8988T (cell line): ENCODE measurements around the gene PPP2R5E.
"Not testable (repeated sequence)": the region's sequence is repeated elsewhere in the genome, so short reads cannot be mapped to it uniquely, and the experiment has no call there.

Experiments used
- DNase-seq: peaks from one replicate; pipeline ENCODE4 v3.0.0; 2011

PPP2R5E gene

GRCh38 chr14:63426838-63427352 lies 116.3 kb downstream of the PPP2R5E start:
- DNase-seq, result no peak

DNA sequence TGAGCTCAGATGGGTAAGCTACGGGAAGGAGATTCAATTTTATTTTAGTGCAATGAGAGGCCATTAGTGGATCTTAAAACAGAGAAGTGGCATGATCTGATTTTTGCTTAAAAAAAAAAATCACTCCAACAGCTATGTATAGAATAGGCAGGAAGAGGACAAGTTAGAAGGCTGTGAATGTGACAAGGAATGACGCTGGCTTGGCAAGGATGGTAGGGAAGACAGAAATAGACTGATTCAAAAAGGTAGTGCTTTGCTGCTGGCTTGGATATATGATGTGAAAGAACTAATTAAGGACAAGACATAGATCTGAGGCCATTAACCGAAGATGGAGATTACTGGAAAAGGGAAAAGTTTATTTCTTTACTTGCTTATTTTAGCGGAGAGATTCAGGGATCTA lies 119.3 kb downstream of the PPP2R5E start:
- DNase-seq, result no peak

DNA sequence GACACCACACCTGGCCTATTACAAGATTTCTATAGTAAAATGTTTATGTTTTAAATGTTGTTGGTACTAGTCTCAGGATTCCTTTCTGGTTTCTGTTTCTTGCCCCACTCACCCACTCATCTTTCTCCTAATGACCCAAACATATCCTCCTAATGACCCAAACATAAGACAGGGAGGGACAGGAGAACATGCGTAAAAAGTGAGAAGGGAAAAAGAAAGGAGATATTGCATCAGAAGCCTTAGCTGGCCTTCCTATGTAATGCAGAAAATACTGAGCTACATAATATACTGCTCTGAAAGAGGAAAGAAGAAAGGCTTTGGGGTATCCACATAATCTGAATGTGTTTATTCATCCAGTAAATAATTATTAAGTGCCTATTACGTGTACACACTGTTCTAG lies 119.8 kb downstream of the PPP2R5E start:
- no peak for DNase-seq

DNA sequence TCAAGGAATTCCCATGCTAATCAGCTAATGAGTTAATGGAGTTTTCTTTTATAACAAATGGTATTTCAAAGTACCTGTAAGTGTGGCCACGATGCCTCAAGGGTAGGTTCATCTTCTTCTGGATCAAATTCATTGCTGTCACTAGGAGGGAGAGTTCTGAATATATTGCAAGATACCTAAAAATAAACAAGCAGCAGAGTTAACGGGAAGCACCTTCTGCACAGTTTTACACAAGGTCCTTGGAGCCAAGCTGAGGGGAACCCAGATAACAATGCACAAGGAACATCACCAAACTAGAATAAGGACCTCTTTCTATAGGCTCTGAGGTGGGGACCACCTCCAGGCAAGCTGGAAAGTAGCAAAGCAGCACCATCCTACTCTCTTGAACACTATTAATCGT lies 121.3 kb downstream of the PPP2R5E start:
- no peak for DNase-seq

DNA sequence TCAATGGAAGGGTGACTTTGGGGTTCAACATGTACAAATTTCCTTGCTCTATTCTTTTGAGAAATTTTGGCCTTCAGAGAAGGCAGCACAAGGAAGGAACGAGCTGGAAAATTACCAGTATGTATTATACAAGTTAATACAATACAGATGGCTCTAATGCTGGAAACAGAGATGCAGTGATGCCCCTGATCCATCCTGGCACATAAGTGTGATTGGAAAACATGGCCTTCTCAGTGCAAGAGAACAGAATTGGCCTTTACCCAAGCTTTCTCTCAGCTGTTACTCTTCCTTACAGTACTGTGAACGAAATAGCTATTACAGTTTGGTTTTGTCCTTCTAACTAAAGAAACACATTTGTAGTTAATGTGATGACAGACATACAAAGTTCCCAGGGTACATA lies 122.0 kb downstream of the PPP2R5E start:
- no peak for DNase-seq

GRCh38 chr14:63418020-63418419 lies 125.2 kb downstream of the PPP2R5E start:
- no peak for DNase-seq

DNA sequence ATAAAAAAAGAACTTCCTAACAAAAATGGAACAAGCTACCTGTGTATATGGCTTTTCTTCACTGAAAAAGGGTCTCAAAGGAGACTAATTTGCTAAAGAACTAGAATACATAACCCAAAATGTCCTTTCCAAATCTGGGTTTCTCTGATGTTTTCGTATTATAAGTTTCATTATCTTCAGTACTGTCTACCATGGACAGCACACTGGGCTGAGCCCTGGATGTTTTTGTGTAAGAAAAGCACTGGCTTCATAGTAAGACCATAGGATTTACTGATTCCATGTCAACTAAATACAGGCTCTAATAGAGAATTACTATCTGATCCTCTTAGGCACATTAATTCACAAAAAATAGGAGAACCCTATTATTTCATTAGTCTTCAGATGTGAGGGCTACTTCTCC lies 130.2 kb downstream of the PPP2R5E start:
- no peak for DNase-seq

DNA sequence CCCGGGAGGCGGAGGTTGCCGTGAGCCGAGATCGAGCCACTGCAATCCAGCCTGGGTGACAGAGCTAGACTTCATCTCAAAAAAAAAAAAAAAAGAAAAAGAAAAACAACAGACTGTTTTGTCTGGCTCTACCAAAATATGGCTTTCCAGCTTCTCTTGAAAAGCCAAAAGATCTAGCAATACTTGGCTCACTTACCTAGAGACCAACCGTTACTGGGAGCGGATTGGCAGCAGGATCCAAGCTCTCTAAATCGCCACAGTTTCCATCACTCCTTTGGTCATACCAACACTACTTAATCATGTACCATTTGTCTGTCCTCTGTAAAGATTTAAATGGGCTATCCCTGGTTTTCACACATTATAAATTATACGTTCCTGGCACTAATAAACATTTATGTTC lies 136.8 kb downstream of the PPP2R5E start:
- DNase-seq, result no peak

- DNase-seq, result no peak
These were observed 137.5 kb downstream of the PPP2R5E start for GRCh38 chr14:63405715-63406114.

DNA sequence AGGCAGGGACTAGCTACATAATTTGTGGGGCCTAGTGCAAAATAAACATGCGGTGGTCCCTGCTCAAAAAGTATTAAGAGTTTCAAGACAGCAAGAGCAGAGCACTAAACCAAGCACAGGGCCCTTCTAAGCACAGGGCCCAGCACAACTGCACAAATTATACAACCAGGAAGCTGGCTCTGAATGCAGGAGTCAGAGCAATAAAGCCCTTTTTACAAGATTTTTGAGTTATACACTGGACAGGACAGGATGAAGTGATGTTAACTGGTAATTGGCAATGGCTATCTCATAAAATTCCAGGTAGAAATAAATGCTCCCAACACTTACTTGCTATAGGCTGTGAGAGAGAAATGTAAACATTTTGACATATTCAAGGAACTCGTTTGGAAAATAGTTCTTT lies 138.3 kb downstream of the PPP2R5E start:
- no peak for DNase-seq

GRCh38 chr14:63401646-63402045 lies 141.5 kb downstream of the PPP2R5E start:
- DNase-seq, result no peak

DNA sequence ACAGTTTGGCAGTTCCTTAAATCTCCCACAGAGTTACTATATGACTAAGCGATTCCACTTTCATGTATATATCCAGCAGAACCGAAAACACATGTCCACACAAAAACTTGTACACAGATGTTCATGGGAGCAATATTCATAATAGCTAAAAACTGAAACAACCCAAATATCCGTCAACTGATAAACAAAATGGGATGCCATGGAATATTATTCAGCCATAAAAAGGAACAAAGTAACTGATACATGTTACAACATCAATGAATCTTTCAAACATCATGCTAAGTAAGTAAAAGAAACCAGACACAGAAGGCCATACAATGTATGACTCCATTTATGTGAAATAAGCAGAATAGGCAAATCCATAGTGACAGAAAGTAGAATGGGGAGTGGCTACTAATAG lies 144.2 kb downstream of the PPP2R5E start:
- no peak for DNase-seq

- DNase-seq, result no peak
These were observed 148.3 kb downstream of the PPP2R5E start for GRCh38 chr14:63394841-63395240.

GRCh38 chr14:63394432-63394831 lies 148.7 kb downstream of the PPP2R5E start:
- no peak for DNase-seq

DNA sequence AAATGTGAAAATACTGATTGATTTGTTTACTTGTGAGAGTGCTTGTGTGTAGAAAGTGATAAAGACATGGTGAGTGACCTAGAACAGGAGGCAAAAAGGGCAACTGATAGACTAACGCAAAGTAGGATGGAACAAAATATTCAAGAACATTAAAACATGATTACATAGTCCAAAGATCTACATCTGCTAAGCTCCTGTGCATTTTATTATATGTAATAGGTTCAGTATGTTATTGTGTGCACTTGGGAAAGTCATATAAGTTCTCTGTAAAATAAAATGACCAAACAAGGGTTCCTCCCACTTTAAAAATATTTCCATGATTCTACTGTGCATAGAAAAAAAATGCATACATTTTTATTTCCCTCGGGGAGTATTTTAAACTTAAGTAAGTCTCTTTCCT lies 150.2 kb downstream of the PPP2R5E start:
- no peak for DNase-seq

- no peak for DNase-seq
These were observed 150.9 kb downstream of the PPP2R5E start for GRCh38 chr14:63392236-63392635.

GRCh38 chr14:63388766-63389431 lies 154.3 kb downstream of the PPP2R5E start:
- no peak for DNase-seq

DNA sequence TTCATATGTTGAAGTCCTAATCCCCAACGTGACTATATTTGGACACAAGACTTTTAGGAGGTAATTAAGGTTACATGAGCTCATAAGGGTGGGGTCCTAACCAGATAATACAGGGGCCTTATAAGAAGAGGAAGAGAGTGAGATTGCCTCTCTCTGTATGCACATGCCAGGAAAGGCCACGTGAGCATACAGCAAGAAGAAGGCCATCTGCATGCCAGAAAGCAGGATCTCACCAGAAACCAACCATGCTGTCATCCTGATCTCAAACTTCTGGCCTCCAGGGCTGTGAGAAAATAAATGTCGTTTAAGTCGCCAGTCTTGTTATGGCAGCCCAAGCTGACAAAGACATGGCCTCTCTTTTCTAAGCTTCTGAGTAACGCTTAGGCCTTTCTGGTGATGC lies 155.5 kb downstream of the PPP2R5E start:
- no peak for DNase-seq

DNA sequence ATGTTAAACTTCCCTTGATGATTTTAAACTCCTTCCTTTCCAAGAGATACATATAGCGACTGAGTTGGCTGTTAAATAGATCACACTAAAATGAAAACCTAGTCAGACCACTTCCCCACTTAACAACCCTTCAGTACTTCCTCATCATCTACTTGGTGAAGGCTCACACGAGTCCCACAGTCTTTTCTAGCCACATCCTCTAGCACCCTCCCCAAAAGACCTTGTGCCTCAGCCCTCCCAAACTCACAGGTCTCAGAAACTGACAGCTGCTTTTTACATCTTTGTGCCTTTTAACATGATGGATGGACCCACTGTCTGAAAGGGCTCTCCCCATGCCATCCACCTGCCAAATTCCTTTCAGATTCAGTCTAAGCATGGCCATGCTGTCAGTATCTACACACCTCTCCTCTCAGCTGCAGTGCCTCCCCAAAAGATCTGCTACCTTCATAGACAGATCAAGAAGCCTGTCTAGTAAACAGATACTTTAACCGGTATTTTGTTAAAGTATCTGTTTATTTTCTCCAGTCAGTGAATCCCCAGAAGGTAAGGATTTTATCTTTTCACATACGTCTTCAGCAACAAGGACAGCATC lies 159.3 kb downstream of the PPP2R5E start:
- no peak for DNase-seq

- no peak for DNase-seq
These were observed 164.7 kb downstream of the PPP2R5E start for GRCh38 chr14:63378444-63378843.

DNA sequence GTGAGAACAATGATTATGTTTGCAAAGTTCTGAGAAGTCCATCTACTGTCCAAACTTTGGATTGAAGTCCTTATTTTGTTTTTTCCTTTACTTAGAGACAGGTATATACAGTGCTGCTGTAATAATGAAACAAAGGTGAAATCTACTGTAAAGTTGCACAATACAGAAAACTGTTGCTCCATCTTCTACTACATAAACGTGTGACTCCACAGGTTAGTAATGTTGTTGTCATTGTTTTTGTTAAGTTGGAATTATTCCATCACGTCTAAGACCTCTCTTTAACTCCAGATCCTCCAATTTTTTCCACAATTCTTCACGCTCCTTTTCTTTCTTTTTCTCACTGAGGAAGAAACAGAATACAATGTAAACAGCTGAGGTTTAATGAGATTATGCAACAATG lies 167.4 kb downstream of the PPP2R5E start:
- no peak for DNase-seq

DNA sequence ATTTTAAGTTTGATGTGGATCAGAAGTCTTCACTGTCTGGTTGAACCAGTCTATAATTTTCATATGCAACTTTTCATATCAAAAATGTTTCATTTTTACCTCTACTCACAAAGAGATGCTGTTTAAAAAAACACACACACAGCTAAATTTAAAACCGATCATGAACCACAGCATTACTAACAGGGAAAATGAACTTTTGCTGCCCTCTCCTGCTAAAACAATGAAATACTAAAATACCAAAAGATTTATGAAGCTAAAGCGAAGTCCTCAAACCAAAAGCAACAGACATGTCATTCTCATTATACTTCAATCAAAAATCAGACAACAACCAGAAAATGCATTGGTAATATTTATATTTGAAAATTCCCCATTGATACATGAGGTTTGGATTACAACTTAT lies 171.6 kb downstream of the PPP2R5E start:
- DNase-seq, result not testable (repeated sequence)

DNA sequence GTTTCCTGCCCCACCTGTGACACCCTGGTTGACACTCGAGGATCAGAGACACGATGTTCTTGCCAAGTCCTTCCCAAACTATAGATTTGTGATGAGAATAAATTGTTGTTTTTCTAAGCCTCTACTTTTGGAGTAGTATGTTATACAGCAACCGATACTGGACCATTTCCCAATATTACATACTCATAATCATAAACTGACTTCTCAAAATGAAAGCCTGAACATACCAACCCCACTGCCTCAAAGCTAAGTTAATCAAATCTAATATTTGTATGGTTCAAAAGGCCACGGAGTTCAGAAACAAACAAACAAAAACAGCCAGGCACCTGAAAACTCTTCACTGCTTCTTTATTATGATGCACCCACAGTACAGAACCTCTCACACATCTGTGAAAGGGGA lies 172.1 kb downstream of the PPP2R5E start:
- DNase-seq, result no peak

GRCh38 chr14:63367742-63368364 lies 175.3 kb downstream of the PPP2R5E start:
- no peak for DNase-seq
